K562 (cell line): Measurements from ENCODE around the gene FEN1. TPM values are rescaled to one million over a fixed set of nuclear protein-coding genes. Genes with fewer than 3 reads are reported as not detected.

ENCODE experiments used
- ATAC-seq: fragments of 200-7000 bp; cut with Tn5 transposase; 3 replicates; pipeline ENCODE4 v1.9.1; 2020; ENCODE audit warnings: moderate library complexity
- BruUV-seq: library from RNA; stranded (reverse); fragments of 400-500 nt; replicated peaks from 2 replicates; lab custom pipeline; 2021; lab: Mats Ljungman, UMichigan
- CTCF ChIA-PET: fragments of 300-600 bp; formaldehyde crosslinking; extraction: SDS; loops from one replicate; lab custom pipeline; 2021; ENCODE audit warnings: low intra/inter-chr PET ratio; lab: Yijun Ruan, JAX
- POLR2A ChIA-PET: fragments of 300-600, 350-650 bp; sonication (Branson Sonifier 250); formaldehyde crosslinking; extraction: SDS; loops from one replicate; lab custom pipeline; 2021; ENCODE audit warnings: antibody characterized with exemption, inconsistent platforms; lab: Yijun Ruan, JAX
- DNase-seq, 4 experiments: peaks; one replicate each; pipeline versions ENCODE4 v3.0.0 to v3.0.0-alpha.2; 2011 to 2018; ENCODE audit warnings: low spot score in 3 of 4, mixed read lengths in 3 of 4; ENCODE audit errors: extremely low read depth in 1 of 4
- FAIRE-seq: peaks from 2 replicates; lab custom pipeline; 2011; peaks lifted over from hg19 to GRCh38; lab: Jason Lieb, UNC
- H2AFZ ChIP-seq: 2 replicates; pipeline ENCODE4 v1.6.0; 2011; ENCODE audit warnings: low read depth, low read length, control low read depth, inconsistent platforms
- H3K27ac ChIP-seq: fragments of 200-600 bp; 3 replicates; pipeline ENCODE4 v1.8.0; 2011; ENCODE audit warnings: low read depth, mild to moderate bottlenecking, control low read depth, inconsistent platforms, low read length, moderate library complexity, mixed read lengths; ENCODE audit errors: extremely low read depth
- H3K27me3 ChIP-seq, 2 experiments: fragments of 300-600 bp in 1 of 2; 2 replicates in 1 of 2; 3 replicates in 1 of 2; pipeline versions ENCODE4 v1.6.0 to v1.8.0; 2011; ENCODE audit warnings: inconsistent platforms in 2 of 2, low read length in 2 of 2, mild to moderate bottlenecking in 1 of 2, mixed read lengths in 1 of 2, moderate library complexity in 1 of 2; ENCODE audit not compliant: control insufficient read depth in 2 of 2, insufficient read depth in 2 of 2
- H3K36me3 ChIP-seq: fragments of 300-600 bp; 3 replicates; pipeline ENCODE4 v1.8.0; 2011; ENCODE audit warnings: mild to moderate bottlenecking, low read length, inconsistent platforms; ENCODE audit not compliant: control insufficient read depth, insufficient read depth
- H3K4me1 ChIP-seq, 2 experiments: fragments of 200-600 bp in 1 of 2; replicated peaks in 1 of 2; 2 replicates in 1 of 2; 3 replicates in 1 of 2; pipeline versions ENCODE4 v1.5.1 to v1.8.0; 2011; ENCODE audit warnings: inconsistent platforms in 2 of 2, low read length in 2 of 2, mild to moderate bottlenecking in 1 of 2, mixed read lengths in 1 of 2, moderate library complexity in 1 of 2; ENCODE audit not compliant: control insufficient read depth in 2 of 2, insufficient read depth in 2 of 2
- H3K4me2 ChIP-seq: 2 replicates; pipeline ENCODE4 v1.6.1; 2011; ENCODE audit warnings: low read length, control low read depth, inconsistent platforms, mixed read lengths; ENCODE audit not compliant: insufficient read depth
- H3K4me3 ChIP-seq: fragments of 200-600 bp; sonication (generic), shearing (Covaris generic); 2 replicates; pipeline ENCODE4 v1.5.1; 2016; ENCODE audit warnings: control low read depth, inconsistent platforms
- H3K79me2 ChIP-seq: fragments of 200-600 bp; 3 replicates; pipeline ENCODE4 v1.8.0; 2011; ENCODE audit warnings: low read length, inconsistent platforms; ENCODE audit not compliant: control insufficient read depth, insufficient read depth
- H3K9ac ChIP-seq, 2 experiments: 2 replicates each; pipeline versions ENCODE4 v1.6.0 to v1.6.1; 2011; ENCODE audit warnings: low read depth in 2 of 2, low read length in 2 of 2, control low read depth in 1 of 2, inconsistent platforms in 1 of 2, mild to moderate bottlenecking in 1 of 2, mixed read lengths in 1 of 2; ENCODE audit not compliant: insufficient read depth in 1 of 2
- H3K9me1 ChIP-seq: one replicate; pipeline ENCODE4 v1.6.0; 2011; ENCODE audit warnings: inconsistent platforms, mild to moderate bottlenecking, low read length, moderate library complexity; ENCODE audit not compliant: control insufficient read depth, insufficient read depth
- H3K9me3 ChIP-seq: replicated peaks from 2 replicates; pipeline ENCODE4 v1.5.1; 2011; ENCODE audit warnings: low read depth, low read length, inconsistent platforms; ENCODE audit not compliant: control insufficient read depth, insufficient read depth
- H4K20me1 ChIP-seq: replicated peaks from 2 replicates; pipeline ENCODE4 v1.6.1; 2011; ENCODE audit warnings: low read length, inconsistent platforms, mixed read lengths; ENCODE audit not compliant: control insufficient read depth, insufficient read depth
- ELF1 ChIP-seq: fragments of 200-800 bp; sonication (Bioruptor generic); IDR thresholded peaks from 2 replicates; pipeline ENCODE4 v1.6.1; 2016; ENCODE audit warnings: missing genetic modification characterization, missing compliant biosample characterization
- GTF2F1 ChIP-seq: IDR thresholded peaks from 2 replicates; pipeline ENCODE4 v1.6.1; 2011; ENCODE audit warnings: low read depth, low read length, improper control_type of control experiment
- KDM1A ChIP-seq, 2 experiments: fragments of 450-650 bp; IDR thresholded peaks; 2 replicates each; pipeline ENCODE4 v1.6.1; 2016; ENCODE audit warnings: mild to moderate bottlenecking in 2 of 2
- MAFK ChIP-seq: IDR thresholded peaks from 2 replicates; pipeline ENCODE4 v1.6.1; 2011; ENCODE audit warnings: low read length, improper control_type of control experiment
- MEF2D ChIP-seq: conservative IDR thresholded peaks from 2 replicates; pipeline ENCODE4 v1.6.1; 2016; ENCODE audit warnings: low read depth, missing genetic modification characterization, missing compliant biosample characterization
- NONO ChIP-seq, 2 experiments: fragments of 200-400 bp in 1 of 2; fragments of 450-650 bp in 1 of 2; formaldehyde crosslinking in 1 of 2; IDR thresholded peaks; 2 replicates each; pipeline ENCODE4 v1.6.1; 2017; ENCODE audit warnings: low read depth in 2 of 2, mild to moderate bottlenecking in 2 of 2, moderate library complexity in 2 of 2, low read length in 1 of 2
- NR4A1 ChIP-seq, 2 experiments: fragments of 250-450 bp in 1 of 2; fragments of 450-650 bp in 1 of 2; sonication (Bioruptor Pico) in 1 of 2; IDR thresholded peaks; 2 replicates each; pipeline versions ENCODE4 v1.4.0 to v1.6.1; 2016 to 2020; ENCODE audit warnings: mild to moderate bottlenecking in 2 of 2, missing compliant biosample characterization in 1 of 2, missing genetic modification characterization in 1 of 2, moderate library complexity in 1 of 2
- RBFOX2 ChIP-seq: fragments of 200-400 bp; formaldehyde crosslinking; IDR thresholded peaks from 2 replicates; pipeline ENCODE4 v1.6.1; 2017; ENCODE audit warnings: low read depth, mild to moderate bottlenecking, low read length, moderate library complexity
- RBM22 ChIP-seq: fragments of 200-400 bp; formaldehyde crosslinking; IDR thresholded peaks from 2 replicates; pipeline ENCODE4 v1.6.1; 2018; ENCODE audit warnings: low read length, low read depth; ENCODE audit not compliant: poor library complexity, severe bottlenecking
- SIRT6 ChIP-seq: IDR thresholded peaks from one replicate; pipeline ENCODE4 v1.6.1; 2012; ENCODE audit warnings: low read depth, mild to moderate bottlenecking, control low read depth, inconsistent platforms, low read length, moderate library complexity
- TAF7 ChIP-seq: fragments of 450-650 bp; IDR thresholded peaks from 2 replicates; pipeline ENCODE4 v1.6.1; 2016; ENCODE audit warnings: missing genetic modification characterization, missing compliant biosample characterization
- TEAD4 ChIP-seq, 2 experiments: sonication (generic) in 1 of 2; formaldehyde crosslinking in 1 of 2; IDR thresholded peaks; 2 replicates each; pipeline versions ENCODE4 v1.6.1 to v1.8.0; 2012 to 2022; ENCODE audit warnings: borderline replicate concordance in 1 of 2, inconsistent platforms in 1 of 2, low read length in 1 of 2, mild to moderate bottlenecking in 1 of 2, missing genetic modification reagents in 1 of 2
- ZKSCAN1 ChIP-seq: fragments of 150-350 bp; IDR thresholded peaks from 2 replicates; pipeline ENCODE4 v1.6.1; 2016; ENCODE audit warnings: low read depth, low read length
- WGBS: fragments of 100-300 bp; shearing (Covaris generic); methylation state at CpG from one replicate; pipeline ENCODE4 v1.1.6; 2016; ENCODE audit warnings: low coverage, mixed read lengths; ENCODE audit not compliant: insufficient coverage; ENCODE audit errors: missing lambda C conversion rate; 5-methylcytosine and 5-hydroxymethylcytosine counted together
- in situ Hi-C: fragments of 300-500 bp; cut with MboI; formaldehyde crosslinking; loops from 4 replicates; pipeline ENCODE4 v1.15.0; 2018; ENCODE audit warnings: inconsistent platforms, mixed read lengths
- intact Hi-C: fragments of 100-400 bp; cut with micrococcal nuclease; formaldehyde crosslinking; loops from 2 replicates; pipeline ENCODE4 v1.14.2; 2022
- polyA plus RNA-seq, 8 experiments: library from polyadenylated mRNA; depleted of rRNA in 4 of 8; stranded (reverse) in 5 of 8; unstranded in 3 of 8; fragments of >200 nt; fragmentation: Nextera tagmentation in 2 of 8; fragmentation: Illumina TruSeq in 1 of 8; extraction: Ambion mirVana in 2 of 8; extraction: Trizol in 1 of 8; gene quantifications; 2 replicates each; pipeline versions ENCODE4 v1.2.1 to v1.2.3, GENCODE V29; 2011 to 2014; ENCODE audit warnings: inconsistent platforms in 1 of 8, missing spikeins in 1 of 8
- total RNA-seq, 7 experiments: library from RNA; depleted of rRNA in 6 of 7; stranded (reverse); fragments of >200 nt in 6 of 7; fragmentation: Illumina TruSeq in 2 of 7; extraction: Trizol in 2 of 7; gene quantifications; 2 replicates each; pipeline versions ENCODE4 v1.2.1 to v1.2.3, GENCODE V29; 2011 to 2021; ENCODE audit warnings: low replicate concordance in 1 of 7
- TF ChIP-seq, protein P1 (sequence below): sonication (generic); formaldehyde crosslinking; IDR thresholded peaks from 2 replicates; pipeline ENCODE4 v1.8.1; 2023; ENCODE audit warnings: mild to moderate bottlenecking, missing genetic modification reagents
- TF ChIP-seq, protein P2 (sequence below): fragments of 250-450 bp; sonication (Bioruptor Pico); IDR thresholded peaks from 2 replicates; pipeline ENCODE4 v1.5.0; 2020; ENCODE audit warnings: mild to moderate bottlenecking, borderline replicate concordance

Gene FEN1
- total and polyA plus RNA-seq, 9 of the 15 experiments (the other 6 are each of a cell fraction or from before 2014, with no cell fraction given) = 58.1 to 156 (median 137) TPM

DNA sequence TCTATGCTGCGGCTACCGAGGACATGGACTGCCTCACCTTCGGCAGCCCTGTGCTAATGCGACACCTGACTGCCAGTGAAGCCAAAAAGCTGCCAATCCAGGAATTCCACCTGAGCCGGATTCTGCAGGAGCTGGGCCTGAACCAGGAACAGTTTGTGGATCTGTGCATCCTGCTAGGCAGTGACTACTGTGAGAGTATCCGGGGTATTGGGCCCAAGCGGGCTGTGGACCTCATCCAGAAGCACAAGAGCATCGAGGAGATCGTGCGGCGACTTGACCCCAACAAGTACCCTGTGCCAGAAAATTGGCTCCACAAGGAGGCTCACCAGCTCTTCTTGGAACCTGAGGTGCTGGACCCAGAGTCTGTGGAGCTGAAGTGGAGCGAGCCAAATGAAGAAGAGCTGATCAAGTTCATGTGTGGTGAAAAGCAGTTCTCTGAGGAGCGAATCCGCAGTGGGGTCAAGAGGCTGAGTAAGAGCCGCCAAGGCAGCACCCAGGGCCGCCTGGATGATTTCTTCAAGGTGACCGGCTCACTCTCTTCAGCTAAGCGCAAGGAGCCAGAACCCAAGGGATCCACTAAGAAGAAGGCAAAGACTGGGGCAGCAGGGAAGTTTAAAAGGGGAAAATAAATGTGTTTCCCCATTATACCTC is 3.3 kb downstream of the FEN1 start:
- no peak overlapping the region for H2AFZ ChIP-seq
- peaks cover 92% of the 10 kb centered on the region for H3K79me2 ChIP-seq
- no peaks in the 10 kb centered on the region for H3K9me3 ChIP-seq
- DNase-seq = no peak
- no peaks in the 10 kb centered on the region for H3K27me3 ChIP-seq
- POLR2A ChIA-PET = interaction anchor here (0.6 to 3.4 kb wide), 10 partner anchors 11 to 312 kb away, joined by 3 to 25 read pairs (median 4); no protein-coding TSS in a partner anchor
- H3K4me3 ChIP-seq = no peak overlapping the region
- WGBS = 93% methylated on average over 16 of the region's 18 CpGs
- in situ Hi-C loops = loop anchor here (5.0 kb wide), 1 partner anchor 156 kb away; the partner anchor contains the start of gene BEST1
- no peak overlapping the region for H3K27ac ChIP-seq
- H4K20me1 ChIP-seq = no peaks in the 10 kb centered on the region; the same call in 1 of the 2 replicates
- no TSS peak for BruUV-seq
- CTCF ChIA-PET = no interaction called here
- peak overlapping the region in 1 of 2 experiments; percentile 65; a peak in 2 of 4 replicates for H3K9ac ChIP-seq
- intact Hi-C loops = loop anchor here (2.0 kb wide), 5 partner anchors 75 to 313 kb away; partner anchors contain the start of gene FADS3
- no peak for FAIRE-seq
- H3K36me3 ChIP-seq = peaks cover 70% of the 10 kb centered on the region
- no peak for ATAC-seq
- H3K4me2 ChIP-seq = no peak overlapping the region
- peaks cover 3% of the 10 kb centered on the region for H3K9me1 ChIP-seq
- peaks cover 36 to 48% of the 10 kb centered on the region in 2 experiments for H3K4me1 ChIP-seq
- no peak for TF ChIP-seq GTF2F1
- TF ChIP-seq ELF1 (tag) = no peak
- no peak for TF ChIP-seq KDM1A (IDR thresholded peaks at IDR 0.05)
- TF ChIP-seq ZKSCAN1 = no peak
- TF ChIP-seq TAF7 = no peak
- TF ChIP-seq, protein P1, sequence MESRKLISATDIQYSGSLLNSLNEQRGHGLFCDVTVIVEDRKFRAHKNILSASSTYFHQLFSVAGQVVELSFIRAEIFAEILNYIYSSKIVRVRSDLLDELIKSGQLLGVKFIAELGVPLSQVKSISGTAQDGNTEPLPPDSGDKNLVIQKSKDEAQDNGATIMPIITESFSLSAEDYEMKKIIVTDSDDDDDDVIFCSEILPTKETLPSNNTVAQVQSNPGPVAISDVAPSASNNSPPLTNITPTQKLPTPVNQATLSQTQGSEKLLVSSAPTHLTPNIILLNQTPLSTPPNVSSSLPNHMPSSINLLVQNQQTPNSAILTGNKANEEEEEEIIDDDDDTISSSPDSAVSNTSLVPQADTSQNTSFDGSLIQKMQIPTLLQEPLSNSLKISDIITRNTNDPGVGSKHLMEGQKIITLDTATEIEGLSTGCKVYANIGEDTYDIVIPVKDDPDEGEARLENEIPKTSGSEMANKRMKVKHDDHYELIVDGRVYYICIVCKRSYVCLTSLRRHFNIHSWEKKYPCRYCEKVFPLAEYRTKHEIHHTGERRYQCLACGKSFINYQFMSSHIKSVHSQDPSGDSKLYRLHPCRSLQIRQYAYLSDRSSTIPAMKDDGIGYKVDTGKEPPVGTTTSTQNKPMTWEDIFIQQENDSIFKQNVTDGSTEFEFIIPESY = peak; percentile 51; the same call in 1 of the 2 replicates
- no peak for TF ChIP-seq RBM22
- TF ChIP-seq NR4A1 (CRISPR knock-in tag; IDR thresholded peaks at IDR 0.05) = no peak
- TF ChIP-seq NR4A1 (tag; IDR thresholded peaks at IDR 0.05) = no peak
- TF ChIP-seq RBFOX2 = peak; percentile 37; the same call in 1 of the 2 replicates
- TF ChIP-seq, protein P2, sequence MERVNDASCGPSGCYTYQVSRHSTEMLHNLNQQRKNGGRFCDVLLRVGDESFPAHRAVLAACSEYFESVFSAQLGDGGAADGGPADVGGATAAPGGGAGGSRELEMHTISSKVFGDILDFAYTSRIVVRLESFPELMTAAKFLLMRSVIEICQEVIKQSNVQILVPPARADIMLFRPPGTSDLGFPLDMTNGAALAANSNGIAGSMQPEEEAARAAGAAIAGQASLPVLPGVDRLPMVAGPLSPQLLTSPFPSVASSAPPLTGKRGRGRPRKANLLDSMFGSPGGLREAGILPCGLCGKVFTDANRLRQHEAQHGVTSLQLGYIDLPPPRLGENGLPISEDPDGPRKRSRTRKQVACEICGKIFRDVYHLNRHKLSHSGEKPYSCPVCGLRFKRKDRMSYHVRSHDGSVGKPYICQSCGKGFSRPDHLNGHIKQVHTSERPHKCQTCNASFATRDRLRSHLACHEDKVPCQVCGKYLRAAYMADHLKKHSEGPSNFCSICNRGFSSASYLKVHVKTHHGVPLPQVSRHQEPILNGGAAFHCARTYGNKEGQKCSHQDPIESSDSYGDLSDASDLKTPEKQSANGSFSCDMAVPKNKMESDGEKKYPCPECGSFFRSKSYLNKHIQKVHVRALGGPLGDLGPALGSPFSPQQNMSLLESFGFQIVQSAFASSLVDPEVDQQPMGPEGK (CRISPR knock-in tag) = no peak
- TF ChIP-seq MEF2D (tag) = no peak
- no peak for TF ChIP-seq TEAD4 (IDR thresholded peaks at IDR 0.05; ENCODE audit: low read length)
- no peak for TF ChIP-seq TEAD4 (CRISPR knock-in tag; IDR thresholded peaks at IDR 0.05; ENCODE audit: borderline replicate concordance)
- TF ChIP-seq MAFK = no peak
- TF ChIP-seq NONO (IDR thresholded peaks at IDR 0.05; ENCODE audit: low read depth in 2 of 2, low read length in 1 of 2) = no peak
- TF ChIP-seq SIRT6 = no peak
